ENCODE measurements around the gene TNRC6A. TPM values are rescaled to one million over a fixed set of nuclear protein-coding genes. Genes with fewer than 3 reads are reported as not detected.

Gene TNRC6A
- 38.2 and 47.2 TPM in 2 replicates for total RNA-seq

GRCh38 chr16:24729243-24729950 is at the start of gene TNRC6A:
TSS of gene TNRC6A (plus strand) at chr16:24729651. CDS start at chr16:24729842, 191 bp downstream.

GRCh38 chr16:24845726-24846547 is 116.5 kb downstream of the TNRC6A start, which contains the start of gene SLC5A11:
TSS of gene SLC5A11 (plus strand) at chr16:24845963. CDS start at chr16:24858644, 12,681 bp downstream.

Other genes starting within 250 kb of the TNRC6A start
- gene RBBP6, start 190.1 kb upstream of the TNRC6A start, total RNA-seq, result 14.2 and 17.4 TPM in 2 replicates
- not detected in 2 replicates for gene SLC5A11, start 116.3 kb downstream of the TNRC6A start, total RNA-seq

Data from smooth muscle cell of the pulmonary artery (primary cell).